ENCODE data around the gene ACADS. TPM values are rescaled to one million over a fixed set of nuclear protein-coding genes. Genes with fewer than 3 reads are reported as not detected.

Gene ACADS
- total RNA-seq, 1 experiment from 2014 or later, result 15.9 TPM

GRCh38 chr12:120733574-120733973 lies 7.9 kb downstream of the ACADS start:
- Histone ChIP-seq H3K36me3 (ENCODE audit: control insufficient read depth, insufficient read depth, low read length) (no peaks in the 10 kb centered on the region), H3K4me1 (ENCODE audit: control insufficient read depth, insufficient read depth, low read length) (no peaks in the 10 kb centered on the region), H3K27ac (ENCODE audit: low read length) (no peak overlapping the region), H3K9me3 (ENCODE audit: control insufficient read depth, insufficient read depth, low read depth, low read length) (no peaks in the 10 kb centered on the region), H3K4me3 (ENCODE audit: low read depth in 2 of 2, low read length in 2 of 2) (no peak overlapping the region), H3K27me3 (ENCODE audit: control insufficient read depth, insufficient read depth, low read length) (no peaks in the 10 kb centered on the region)
- CTCF ChIA-PET, result no interaction called here
- TF ChIP-seq TCF7L2 (IDR thresholded peaks at IDR 0.05; ENCODE audit: low read depth, low read length), result no peak
- TF ChIP-seq POLR2AphosphoS5 (IDR thresholded peaks at IDR 0.05; ENCODE audit: low read depth, low read length), result no peak
- TF ChIP-seq REST (IDR thresholded peaks at IDR 0.05; ENCODE audit: insufficient read depth in 1 of 2, low read depth in 2 of 2, low read length in 1 of 2), result no peak
- no peak for TF ChIP-seq SIN3A (IDR thresholded peaks at IDR 0.05; ENCODE audit: borderline replicate concordance, insufficient read depth, low read depth, low read length)
- no peak for TF ChIP-seq CTCF (IDR thresholded peaks at IDR 0.05)
- intact Hi-C loops (cut with micrococcal nuclease; ENCODE audit: unreplicated experiment), result no loop called here
- no TSS peak for BruUV-seq (replicated peaks)
- POLR2A ChIA-PET, result interaction anchor here (0.6 kb wide), 1 partner anchor 105 kb away, joined by 5 read pairs; no protein-coding TSS in a partner anchor
- in situ Hi-C loops (cut with HindIII; ENCODE audit: low pct_unique_long_range_greater_than_20kb, low sequenced_read_pairs), result no loop called here
- DNase-seq (ENCODE audit: low read depth, low spot score) (no peak), ATAC-seq (no peak)

DNA sequence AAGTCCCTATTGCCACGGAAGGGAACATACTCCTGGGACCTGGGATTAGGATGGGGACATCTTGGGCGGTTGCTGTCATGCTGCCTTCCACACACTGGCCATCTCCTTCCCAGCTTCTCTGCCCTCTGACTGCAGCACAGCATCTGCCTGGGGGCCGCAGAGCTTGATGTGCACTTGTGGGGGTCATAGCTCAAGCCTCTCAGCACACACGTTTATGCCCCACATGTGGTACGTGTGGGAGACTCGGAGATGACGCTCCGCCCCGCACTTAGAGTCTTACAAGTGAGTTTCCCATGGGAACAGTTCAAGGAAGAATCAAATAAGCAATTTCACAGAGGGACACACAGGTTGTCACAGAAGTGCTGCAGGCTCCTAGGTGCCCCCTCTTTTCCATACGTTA lies 8.6 kb downstream of the ACADS start:
- H3K27me3 ChIP-seq (ENCODE audit: control insufficient read depth, insufficient read depth, low read length), result no peaks in the 10 kb centered on the region
- in situ Hi-C loops (cut with HindIII; ENCODE audit: low pct_unique_long_range_greater_than_20kb, low sequenced_read_pairs), result no loop called here
- TF ChIP-seq TCF7L2 (IDR thresholded peaks at IDR 0.05; ENCODE audit: low read depth, low read length) (no peak), CTCF (IDR thresholded peaks at IDR 0.05) (no peak), SIN3A (IDR thresholded peaks at IDR 0.05; ENCODE audit: borderline replicate concordance, insufficient read depth, low read depth, low read length) (no peak), REST (IDR thresholded peaks at IDR 0.05; ENCODE audit: insufficient read depth in 1 of 2, low read depth in 2 of 2, low read length in 1 of 2) (no peak), POLR2AphosphoS5 (IDR thresholded peaks at IDR 0.05; ENCODE audit: low read depth, low read length) (no peak)
- ChIA-PET CTCF (no interaction called here), POLR2A (interaction anchor here (0.6 kb wide), 1 partner anchor 106 kb away, joined by 5 read pairs; no protein-coding TSS in a partner anchor)
- DNase-seq (ENCODE audit: low read depth, low spot score), result no peak
- no peak overlapping the region for H3K4me3 ChIP-seq (ENCODE audit: low read depth in 2 of 2, low read length in 2 of 2)
- no peaks in the 10 kb centered on the region for H3K9me3 ChIP-seq (ENCODE audit: control insufficient read depth, insufficient read depth, low read depth, low read length)
- no peaks in the 10 kb centered on the region for H3K36me3 ChIP-seq (ENCODE audit: control insufficient read depth, insufficient read depth, low read length)
- intact Hi-C loops (cut with micrococcal nuclease; ENCODE audit: unreplicated experiment), result no loop called here
- H3K27ac ChIP-seq (ENCODE audit: low read length), result no peak overlapping the region
- no peak for ATAC-seq
- no TSS peak for BruUV-seq (replicated peaks)
- H3K4me1 ChIP-seq (ENCODE audit: control insufficient read depth, insufficient read depth, low read length), result no peaks in the 10 kb centered on the region
